Naive B cell (primary cell): ENCODE data around the gene TMEM131L. TPM values are rescaled to one million over a fixed set of nuclear protein-coding genes. Genes with fewer than 3 reads are reported as not detected.
A peak's percentile ranks its signal among the peaks of the same experiment; 100 is the strongest.

Experiments
- ATAC-seq, 2 donors: fragments of 150-1000 bp; cut with Tn5 transposase; 2 replicates each; pipeline ENCODE4 v1.10.0; 2021; ENCODE audit warnings: low read depth in 2 of 2, mild to moderate bottlenecking in 2 of 2, moderate library complexity in 2 of 2
- DNase-seq: peaks from one replicate; pipeline ENCODE4 v3.0.0; 2022
- H3K27ac Mint-ChIP-seq, 6 donors: one replicate each; pipeline ENCODE4 v1.8.0; 2020 to 2022; ENCODE audit warnings: mild to moderate bottlenecking in 6 of 6, mixed read lengths in 6 of 6, moderate library complexity in 5 of 6, inconsistent platforms in 2 of 6
- H3K27me3 Mint-ChIP-seq, 3 donors: one replicate each; pipeline ENCODE4 v1.8.0; 2021 to 2022; ENCODE audit warnings: mixed read lengths in 3 of 3, mild to moderate bottlenecking in 1 of 3
- H3K36me3 Mint-ChIP-seq, 2 donors: one replicate each; pipeline ENCODE4 v1.8.0; 2020 to 2022; ENCODE audit warnings: mixed read lengths in 2 of 2, inconsistent platforms in 1 of 2, mild to moderate bottlenecking in 1 of 2
- H3K4me1 Mint-ChIP-seq, 3 donors: one replicate each; pipeline ENCODE4 v1.8.0; 2020 to 2022; ENCODE audit warnings: mixed read lengths in 3 of 3, inconsistent platforms in 1 of 3, mild to moderate bottlenecking in 1 of 3, moderate library complexity in 1 of 3
- H3K4me3 Mint-ChIP-seq, 8 donors: one replicate each; pipeline ENCODE4 v1.8.0; 2020 to 2022; ENCODE audit warnings: mild to moderate bottlenecking in 8 of 8, mixed read lengths in 8 of 8, moderate library complexity in 8 of 8, inconsistent platforms in 2 of 8
- H3K9me3 Mint-ChIP-seq, 7 donors: one replicate each; pipeline ENCODE4 v1.8.0; 2020 to 2022; ENCODE audit warnings: mixed read lengths in 7 of 7, mild to moderate bottlenecking in 5 of 7, inconsistent platforms in 2 of 7, moderate library complexity in 1 of 7
- polyA plus RNA-seq, 6 donors: library from polyadenylated mRNA; unstranded; fragments of 300-500 nt; fragmentation: Illumina TruSeq; gene quantifications; one replicate each; pipeline ENCODE4 v1.2.3, GENCODE V29; 2021; ENCODE audit warnings: low read depth in 6 of 6

The TMEM131L gene
- polyA plus RNA-seq, 6 donors from 2014 or later, result 52.2 to 86.7 (median 68.1) TPM

GRCh38 chr4:153517159-153517558 is 51.0 kb downstream of the TMEM131L start:
- H3K36me3 Mint-ChIP-seq, result peaks cover 0 to 10% of the 10 kb centered on the region in 2 donors
- peaks cover 65 to 82% (median 80%) of the 10 kb centered on the region in 3 donors for H3K4me1 Mint-ChIP-seq
- H3K4me3 Mint-ChIP-seq, result no peak overlapping the region
- no peaks in the 10 kb centered on the region for H3K27me3 Mint-ChIP-seq
- ATAC-seq (no peak), DNase-seq (no peak)
- no peaks in the 10 kb centered on the region for H3K9me3 Mint-ChIP-seq
- peak overlapping the region; percentile 4 to 93 (median 56) for H3K27ac Mint-ChIP-seq

DNA sequence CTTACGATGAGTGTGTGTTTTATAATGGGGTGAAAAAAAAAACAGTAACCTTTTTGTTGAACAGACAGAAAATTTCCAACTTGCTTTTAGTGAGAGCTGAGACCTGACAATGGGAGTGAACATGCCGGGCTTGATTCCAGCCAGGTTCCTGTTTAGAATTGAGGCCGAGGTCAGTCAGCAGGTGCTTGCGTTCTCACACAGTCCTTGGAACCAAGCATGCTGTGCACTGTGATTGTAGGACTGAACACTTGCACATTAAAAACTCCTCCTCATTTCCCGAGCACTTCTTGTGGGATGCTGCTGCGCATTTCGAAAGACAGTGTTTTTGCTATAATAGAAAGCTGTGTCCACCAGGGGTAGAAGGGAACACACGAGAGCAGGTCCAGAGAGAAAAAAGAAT is 51.8 kb downstream of the TMEM131L start:
- Mint-ChIP-seq H3K9me3 (no peaks in the 10 kb centered on the region), H3K4me3 (peak overlapping the region in 1 of 8 donors; percentile 11), H3K4me1 (peaks cover 64 to 82% (median 80%) of the 10 kb centered on the region in 3 donors), H3K27me3 (no peaks in the 10 kb centered on the region), H3K27ac (peak overlapping the region in 5 of 6 donors; percentile 5 to 93 (median 48)), H3K36me3 (peaks cover 0 to 10% of the 10 kb centered on the region in 2 donors)
- no peak for DNase-seq
- no peak for ATAC-seq

- Mint-ChIP-seq H3K27me3 (no peaks in the 10 kb centered on the region), H3K36me3 (peaks cover 0 to 10% of the 10 kb centered on the region in 2 donors), H3K4me1 (peaks cover 63 to 84% (median 82%) of the 10 kb centered on the region in 3 donors), H3K9me3 (no peaks in the 10 kb centered on the region), H3K4me3 (peak overlapping the region in 3 of 8 donors; percentile 11 to 56 (median 51)), H3K27ac (peak overlapping the region in 5 of 6 donors; percentile 53 to 93 (median 73))
- ATAC-seq, result no peak
- no peak for DNase-seq
Observed at GRCh38 chr4:153518637-153519389, 52.7 kb downstream of the TMEM131L start.

- H3K36me3 Mint-ChIP-seq, result peaks cover 0 to 10% of the 10 kb centered on the region in 2 donors
- no peaks in the 10 kb centered on the region for H3K27me3 Mint-ChIP-seq
- H3K9me3 Mint-ChIP-seq, result no peaks in the 10 kb centered on the region
- peak overlapping the region in 4 of 6 donors; percentile 47 to 93 (median 76) for H3K27ac Mint-ChIP-seq
- DNase-seq (no peak), ATAC-seq (no peak)
- H3K4me3 Mint-ChIP-seq, result peak overlapping the region in 5 of 8 donors; percentile 2 to 63 (median 51)
- peaks cover 66 to 86% (median 85%) of the 10 kb centered on the region in 3 donors for H3K4me1 Mint-ChIP-seq
Observed at GRCh38 chr4:153519687-153520086, 53.5 kb downstream of the TMEM131L start.

DNA sequence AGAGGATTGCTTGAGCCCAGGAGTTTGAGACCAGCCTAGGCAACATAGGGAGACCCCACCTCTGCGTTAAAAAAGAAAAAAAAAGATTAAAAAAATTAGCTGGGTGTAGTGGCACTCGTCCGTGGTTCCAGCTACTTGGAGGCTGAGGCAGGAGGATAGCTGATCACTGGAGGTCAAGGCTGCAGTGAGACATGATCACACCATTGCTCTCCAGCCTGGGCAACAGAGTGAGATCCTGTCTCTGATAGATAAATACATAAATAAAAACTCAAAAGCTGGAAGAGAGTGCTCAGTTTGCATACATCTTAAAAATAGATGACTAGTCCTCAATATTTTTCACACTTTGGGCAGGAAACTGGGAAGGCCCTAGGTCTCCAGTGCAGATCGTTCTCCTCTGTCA is 54.1 kb downstream of the TMEM131L start:
- no peaks in the 10 kb centered on the region for H3K9me3 Mint-ChIP-seq
- peaks cover 66 to 86% (median 85%) of the 10 kb centered on the region in 3 donors for H3K4me1 Mint-ChIP-seq
- H3K4me3 Mint-ChIP-seq, result peak overlapping the region; percentile 41 to 93 (median 82)
- no peaks in the 10 kb centered on the region for H3K27me3 Mint-ChIP-seq
- DNase-seq (no peak), ATAC-seq (no peak)
- peaks cover 0 to 7% of the 10 kb centered on the region in 2 donors for H3K36me3 Mint-ChIP-seq
- peak overlapping the region; percentile 86 to 94 (median 91) for H3K27ac Mint-ChIP-seq

DNA sequence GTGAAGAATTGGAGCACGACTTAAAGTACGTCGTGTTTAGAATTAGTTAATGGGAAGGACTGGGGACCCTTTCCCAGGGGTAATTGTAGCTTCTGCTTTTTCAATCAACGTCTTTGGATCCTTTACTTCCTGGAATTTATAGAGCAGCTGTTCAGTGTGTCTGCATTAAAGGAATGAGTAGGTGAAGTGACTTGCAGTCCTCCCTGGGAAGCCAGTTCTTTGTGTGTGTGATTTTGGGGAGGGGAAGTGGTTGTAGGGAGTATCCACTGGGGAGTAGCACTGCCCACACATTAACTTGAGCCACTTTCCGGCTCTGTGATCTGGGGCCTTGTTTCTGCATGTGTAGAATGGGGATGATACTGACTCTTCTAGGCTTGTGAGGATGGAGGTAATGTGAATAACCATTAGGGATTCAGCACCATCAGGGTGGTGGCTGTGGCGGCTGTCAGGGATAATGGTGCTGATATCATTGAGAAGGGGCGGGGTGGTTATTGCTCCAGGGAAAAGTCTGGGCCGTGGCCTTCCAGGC is 54.7 kb downstream of the TMEM131L start:
- Mint-ChIP-seq H3K36me3 (peaks cover 0 to 5% of the 10 kb centered on the region in 2 donors), H3K9me3 (no peaks in the 10 kb centered on the region), H3K4me1 (peaks cover 64 to 86% (median 86%) of the 10 kb centered on the region in 3 donors), H3K4me3 (peak overlapping the region; percentile 62 to 93 (median 84)), H3K27me3 (no peaks in the 10 kb centered on the region), H3K27ac (peak overlapping the region; percentile 86 to 94 (median 91))
- no peak for DNase-seq
- no peak for ATAC-seq

GRCh38 chr4:153521478-153521877 is 55.3 kb downstream of the TMEM131L start:
- no peaks in the 10 kb centered on the region for H3K27me3 Mint-ChIP-seq
- H3K9me3 Mint-ChIP-seq, result no peaks in the 10 kb centered on the region
- peak overlapping the region; percentile 62 to 93 (median 82) for H3K4me3 Mint-ChIP-seq
- H3K36me3 Mint-ChIP-seq, result peaks cover 0 to 5% of the 10 kb centered on the region in 2 donors
- ATAC-seq (peak; percentile 71 to 78), DNase-seq (peak; percentile 64)
- peaks cover 69 to 92% (median 92%) of the 10 kb centered on the region in 3 donors for H3K4me1 Mint-ChIP-seq
- peak overlapping the region in 4 of 6 donors; percentile 86 to 98 (median 94) for H3K27ac Mint-ChIP-seq

- peaks cover 0 to 2% (median 0%) of the 10 kb centered on the region in 7 donors for H3K9me3 Mint-ChIP-seq
- no peak for DNase-seq
- peaks cover 0 to 5% of the 10 kb centered on the region in 2 donors for H3K36me3 Mint-ChIP-seq
- peak overlapping the region; percentile 93 to 98 (median 94) for H3K27ac Mint-ChIP-seq
- peak overlapping the region; percentile 62 to 93 (median 82) for H3K4me3 Mint-ChIP-seq
- H3K27me3 Mint-ChIP-seq, result no peaks in the 10 kb centered on the region
- ATAC-seq, result peak; percentile 25
- peaks cover 76 to 97% (median 96%) of the 10 kb centered on the region in 3 donors for H3K4me1 Mint-ChIP-seq
Observed at GRCh38 chr4:153521999-153522801, 56.0 kb downstream of the TMEM131L start.

DNA sequence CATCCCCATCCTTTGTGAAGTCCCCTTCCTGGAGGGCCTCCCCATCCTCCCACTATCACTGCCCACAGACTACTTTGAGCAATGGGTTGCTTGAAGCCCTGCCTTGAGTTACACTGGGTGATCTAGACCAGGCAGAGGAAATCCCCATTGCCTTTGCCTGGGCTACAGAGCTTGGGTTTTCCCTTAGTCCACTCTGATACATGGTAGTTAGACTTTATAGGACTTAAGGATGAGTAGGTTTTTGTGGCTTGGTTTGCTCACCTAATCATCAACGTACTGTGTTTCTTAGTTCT is 56.6 kb downstream of the TMEM131L start:
- no peak for DNase-seq
- ATAC-seq, result peak; percentile 29 to 49
- Mint-ChIP-seq H3K27me3 (no peaks in the 10 kb centered on the region), H3K9me3 (peaks cover 0 to 2% (median 0%) of the 10 kb centered on the region in 7 donors), H3K4me1 (peaks cover 82 to 99% (median 96%) of the 10 kb centered on the region in 3 donors), H3K4me3 (peak overlapping the region; percentile 62 to 93 (median 82)), H3K36me3 (peaks cover 0 to 8% of the 10 kb centered on the region in 2 donors), H3K27ac (peak overlapping the region; percentile 93 to 98 (median 94))

DNA sequence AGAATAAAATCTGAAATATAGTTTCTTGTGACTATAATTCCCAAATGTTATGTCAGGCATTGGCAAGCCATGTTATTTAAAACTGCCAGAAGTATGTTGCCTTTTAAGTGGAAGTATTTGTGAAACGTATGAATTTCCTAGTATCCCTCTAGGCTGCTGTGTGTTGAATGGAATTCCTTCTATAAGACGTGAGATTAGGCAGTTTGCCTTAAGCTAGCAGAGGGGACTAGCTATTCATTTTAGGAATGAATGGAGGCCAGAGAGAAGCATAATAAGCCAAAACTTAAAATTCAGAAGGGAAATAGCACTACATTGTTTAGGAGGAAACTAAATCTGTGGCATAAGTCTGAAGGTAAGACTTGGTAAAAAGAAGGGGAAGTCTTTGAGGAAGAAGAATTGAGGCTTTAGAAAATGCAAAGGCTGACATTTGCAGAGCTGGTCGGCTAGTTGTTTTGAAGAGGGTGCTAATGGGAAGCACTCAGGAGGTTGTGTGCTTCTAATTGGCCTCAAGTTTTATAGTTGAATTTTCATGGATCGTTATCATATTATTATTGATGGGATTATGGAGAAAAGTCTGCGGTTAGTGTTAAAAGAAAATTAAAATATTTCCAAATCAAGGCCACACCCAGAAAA is 57.1 kb downstream of the TMEM131L start:
- H3K4me3 Mint-ChIP-seq, result peak overlapping the region; percentile 62 to 93 (median 83)
- H3K36me3 Mint-ChIP-seq, result peaks cover 0 to 4% of the 10 kb centered on the region in 2 donors
- peak overlapping the region; percentile 93 to 98 (median 94) for H3K27ac Mint-ChIP-seq
- H3K9me3 Mint-ChIP-seq, result peaks cover 0 to 2% (median 0%) of the 10 kb centered on the region in 7 donors
- no peaks in the 10 kb centered on the region for H3K27me3 Mint-ChIP-seq
- DNase-seq (no peak), ATAC-seq (no peak)
- peaks cover 83 to 99% (median 96%) of the 10 kb centered on the region in 3 donors for H3K4me1 Mint-ChIP-seq

DNA sequence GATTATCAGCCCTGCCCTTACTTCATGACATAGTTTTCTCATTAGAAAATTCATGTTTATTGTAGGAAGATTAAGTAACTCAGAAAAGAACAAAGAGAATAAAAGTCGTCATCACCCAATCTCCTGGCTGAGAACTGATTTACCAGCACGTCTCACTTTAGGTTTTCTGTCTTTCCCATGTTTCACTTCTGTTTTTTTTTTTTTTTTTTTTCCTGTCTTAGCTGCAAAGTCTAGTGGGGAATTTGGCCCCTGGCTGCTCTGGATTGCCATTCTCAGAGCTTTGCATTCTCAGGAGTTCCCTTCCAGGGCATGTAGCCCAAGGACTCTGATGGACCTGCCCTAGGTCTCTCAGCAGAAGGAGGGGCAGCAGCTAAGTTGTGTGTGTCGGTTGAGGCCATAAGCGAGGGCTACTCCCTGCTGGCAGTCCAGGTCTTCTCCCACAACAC is 57.8 kb downstream of the TMEM131L start:
- Mint-ChIP-seq H3K9me3 (peaks cover 0 to 2% (median 0%) of the 10 kb centered on the region in 7 donors), H3K36me3 (peaks cover 0 to 4% of the 10 kb centered on the region in 2 donors), H3K27me3 (no peaks in the 10 kb centered on the region), H3K4me1 (peaks cover 85 to 99% (median 96%) of the 10 kb centered on the region in 3 donors), H3K27ac (peak overlapping the region; percentile 93 to 98 (median 94)), H3K4me3 (peak overlapping the region; percentile 62 to 88 (median 82))
- no peak for DNase-seq
- ATAC-seq, result peak in 1 of 2 donors; percentile 5

DNA sequence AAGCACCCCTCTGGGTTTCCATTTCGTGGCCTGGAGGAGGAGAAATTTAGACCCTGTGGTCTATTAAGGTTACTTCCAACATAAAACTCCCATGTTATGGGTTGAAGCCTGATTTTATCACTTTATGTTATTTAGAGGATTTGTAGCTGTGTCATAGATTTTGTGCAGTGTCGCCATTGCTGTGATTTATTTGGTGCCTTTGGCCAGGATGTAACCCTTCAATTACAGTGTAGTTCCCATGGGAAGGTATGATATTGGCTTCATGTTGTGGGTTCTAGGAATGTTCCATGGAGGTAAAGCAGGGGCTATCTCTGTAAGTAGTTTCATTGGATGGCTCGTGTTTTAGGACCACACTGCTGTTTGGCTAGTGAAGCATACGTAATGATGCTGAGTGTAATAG is 58.5 kb downstream of the TMEM131L start:
- Mint-ChIP-seq H3K36me3 (peaks cover 0 to 4% of the 10 kb centered on the region in 2 donors), H3K27ac (peak overlapping the region; percentile 43 to 94 (median 80)), H3K4me1 (peaks cover 84 to 99% (median 96%) of the 10 kb centered on the region in 3 donors), H3K4me3 (peak overlapping the region in 7 of 8 donors; percentile 40 to 88 (median 78)), H3K27me3 (no peaks in the 10 kb centered on the region), H3K9me3 (peaks cover 0 to 2% (median 0%) of the 10 kb centered on the region in 7 donors)
- no peak for DNase-seq
- ATAC-seq, result no peak
